Keratinocyte (primary cell): ENCODE results near the gene POLR2A. TPM values are rescaled to one million over a fixed set of nuclear protein-coding genes. Genes with fewer than 3 reads are reported as not detected.

ENCODE experiments used
- DNase-seq: peaks from one replicate; pipeline ENCODE4 v3.0.0-alpha.2; 2011; ENCODE audit warnings: low read depth, missing footprints, low spot score
- FAIRE-seq: peaks from 2 replicates; lab custom pipeline; 2011; peaks lifted over from hg19 to GRCh38; lab: Jason Lieb, UNC
- H2AFZ ChIP-seq: 2 replicates; pipeline ENCODE4 v1.6.0; 2012; ENCODE audit warnings: low read length, control low read depth, inconsistent platforms; ENCODE audit not compliant: control insufficient read depth
- H3K27ac ChIP-seq: 2 replicates; pipeline ENCODE4 v1.5.1; 2011; ENCODE audit warnings: low read length; ENCODE audit not compliant: control insufficient read depth, insufficient read depth
- H3K27me3 ChIP-seq: 3 replicates; pipeline ENCODE4 v1.6.0; 2011; ENCODE audit warnings: low read length; ENCODE audit not compliant: control insufficient read depth, insufficient read depth; ENCODE audit errors: extremely low read depth
- H3K36me3 ChIP-seq, 2 experiments: 2 replicates in 1 of 2; 3 replicates in 1 of 2; pipeline ENCODE4 v1.5.1; 2011; ENCODE audit warnings: low read length in 2 of 2, mild to moderate bottlenecking in 1 of 2; ENCODE audit not compliant: control insufficient read depth in 2 of 2, insufficient read depth in 2 of 2; ENCODE audit errors: extremely low read depth in 1 of 2
- H3K4me1 ChIP-seq: 3 replicates; pipeline ENCODE4 v1.5.1; 2011; ENCODE audit warnings: low read length; ENCODE audit not compliant: control insufficient read depth, insufficient read depth; ENCODE audit errors: extremely low read depth
- H3K4me2 ChIP-seq: 3 replicates; pipeline ENCODE4 v1.6.0; 2011; ENCODE audit warnings: low read depth, low read length; ENCODE audit not compliant: control insufficient read depth, insufficient read depth; ENCODE audit errors: extremely low read depth
- H3K4me3 ChIP-seq, 3 experiments: fragments of 200-600 bp in 1 of 3; sonication (generic) in 1 of 3; 2 replicates in 2 of 3; 3 replicates in 1 of 3; pipeline ENCODE4 v1.5.1; 2011 to 2016; ENCODE audit warnings: low read length in 3 of 3, mild to moderate bottlenecking in 3 of 3, control low read depth in 2 of 3, inconsistent platforms in 1 of 3, low read depth in 1 of 3, mixed read lengths in 1 of 3, mixed run types in 1 of 3, moderate library complexity in 1 of 3; ENCODE audit not compliant: control insufficient read depth in 2 of 3, insufficient read depth in 2 of 3; ENCODE audit errors: extremely low read depth in 1 of 3
- H3K79me2 ChIP-seq: 2 replicates; pipeline ENCODE4 v1.6.0; 2012; ENCODE audit warnings: low read length; ENCODE audit not compliant: control insufficient read depth, insufficient read depth
- H3K9ac ChIP-seq: 3 replicates; pipeline ENCODE4 v1.6.0; 2011; ENCODE audit warnings: low read length; ENCODE audit not compliant: control insufficient read depth, insufficient read depth; ENCODE audit errors: extremely low read depth
- H3K9me1 ChIP-seq: 3 replicates; pipeline ENCODE4 v1.6.0; 2011; ENCODE audit warnings: low read length; ENCODE audit not compliant: control insufficient read depth, insufficient read depth; ENCODE audit errors: extremely low read depth
- H3K9me3 ChIP-seq: 2 replicates; pipeline ENCODE4 v1.5.1; 2012; ENCODE audit warnings: low read depth, low read length; ENCODE audit not compliant: control insufficient read depth
- H4K20me1 ChIP-seq: 3 replicates; pipeline ENCODE4 v1.6.0; 2011; ENCODE audit warnings: low read length; ENCODE audit not compliant: control insufficient read depth, insufficient read depth; ENCODE audit errors: extremely low read depth
- CTCF ChIP-seq, 3 experiments: IDR thresholded peaks in 1 of 3; conservative IDR thresholded peaks in 1 of 3; optimal IDR thresholded peaks in 1 of 3; 2 replicates in 2 of 3; 3 replicates in 1 of 3; pipeline versions ENCODE3 to v1.5.1; 2011; ENCODE audit warnings: low read length in 3 of 3, mild to moderate bottlenecking in 3 of 3, moderate library complexity in 2 of 3, control low read depth in 1 of 3, inconsistent platforms in 1 of 3; ENCODE audit not compliant: insufficient read depth in 2 of 3; ENCODE audit errors: extremely low read depth in 1 of 3
- EZH2 ChIP-seq: IDR thresholded peaks from one replicate; pipeline ENCODE4 v1.6.1; 2012; ENCODE audit warnings: inconsistent platforms, mild to moderate bottlenecking, low read length, moderate library complexity
- dilution Hi-C: fragments of 300-500 bp; cut with MboI; formaldehyde crosslinking; loops from one replicate; pipeline ENCODE4 v1.7.0; 2020; ENCODE audit warnings: low sequenced_read_pairs; ENCODE audit not compliant: extremely low pct_ligation_motif_present
- polyA plus RNA-seq, 5 experiments: library from polyadenylated mRNA; depleted of rRNA in 3 of 5; stranded (reverse) in 3 of 5; stranded (forward) in 1 of 5; unstranded in 1 of 5; fragments of >200 nt; gene quantifications; 1 replicate in 1 of 5; 2 replicates in 3 of 5; 3 replicates in 1 of 5; pipeline versions ENCODE4 v1.2.1 to v1.2.3, GENCODE V29; 2011 to 2012; ENCODE audit warnings: missing spikeins in 2 of 5, low read depth in 1 of 5, low replicate concordance in 1 of 5

POLR2A gene
- polyA plus RNA-seq, 1 donor (not counting 4 experiments of a cell fraction or from before 2014, with no cell fraction given), result 17.5 TPM

- no peak overlapping the region for H2AFZ ChIP-seq
- no peaks in the 10 kb centered on the region for H3K27me3 ChIP-seq
- H3K9me3 ChIP-seq, result no peaks in the 10 kb centered on the region
- peaks cover 4% of the 10 kb centered on the region for H3K9me1 ChIP-seq
- peaks cover 12% of the 10 kb centered on the region for H3K4me1 ChIP-seq
- dilution Hi-C loops, result no loop called here
- H3K4me3 ChIP-seq, result no peak overlapping the region
- no peak for TF ChIP-seq EZH2
- no peak for TF ChIP-seq CTCF (optimal IDR thresholded peaks at IDR 0.05 in 1 of 3, IDR thresholded peaks at IDR 0.05 in 1 of 3, conservative IDR thresholded peaks at IDR 0.05 in 1 of 3; ENCODE audit: extremely low read depth in 1 of 3, insufficient read depth in 2 of 3, low read length in 3 of 3)
- DNase-seq (no peak), FAIRE-seq (no peak)
- no peak overlapping the region for H3K4me2 ChIP-seq
- peaks cover 38% of the 10 kb centered on the region for H4K20me1 ChIP-seq
- H3K79me2 ChIP-seq, result peaks cover 99% of the 10 kb centered on the region
- H3K36me3 ChIP-seq, result peaks cover 22 to 23% of the 10 kb centered on the region in 2 experiments
- H3K27ac ChIP-seq, result no peak overlapping the region
- no peak overlapping the region for H3K9ac ChIP-seq
These were observed 7.4 kb downstream of the POLR2A start for GRCh38 chr17:7491583-7491982.

- no peak overlapping the region for H2AFZ ChIP-seq
- dilution Hi-C loops, result no loop called here
- no peak for TF ChIP-seq EZH2
- no peak for TF ChIP-seq CTCF (optimal IDR thresholded peaks at IDR 0.05 in 1 of 3, IDR thresholded peaks at IDR 0.05 in 1 of 3, conservative IDR thresholded peaks at IDR 0.05 in 1 of 3; ENCODE audit: extremely low read depth in 1 of 3, insufficient read depth in 2 of 3, low read length in 3 of 3)
- H3K4me3 ChIP-seq, result no peak overlapping the region
- no peaks in the 10 kb centered on the region for H3K27me3 ChIP-seq
- FAIRE-seq (no peak), DNase-seq (no peak)
- peaks cover 85% of the 10 kb centered on the region for H3K79me2 ChIP-seq
- peaks cover 39% of the 10 kb centered on the region for H4K20me1 ChIP-seq
- H3K27ac ChIP-seq, result no peak overlapping the region
- H3K36me3 ChIP-seq, result peaks cover 40 to 43% of the 10 kb centered on the region in 2 experiments
- H3K9me3 ChIP-seq, result no peaks in the 10 kb centered on the region
- peaks cover under 1% of the 10 kb centered on the region for H3K4me1 ChIP-seq
- H3K9ac ChIP-seq, result no peak overlapping the region
- no peak overlapping the region for H3K4me2 ChIP-seq
- H3K9me1 ChIP-seq, result peaks cover 4% of the 10 kb centered on the region
These were observed 9.8 kb downstream of the POLR2A start for GRCh38 chr17:7493941-7494340.
